H9 (cell line): ENCODE measurements around the gene CSN1S1. TPM values are rescaled to one million over a fixed set of nuclear protein-coding genes. Genes with fewer than 3 reads are reported as not detected.

Experiments
- DNase-seq: peaks from one replicate; pipeline ENCODE4 v3.0.0-alpha.2; 2017
- H2AFZ ChIP-seq: one replicate; pipeline ENCODE4 v1.6.1; 2013; ENCODE audit warnings: mild to moderate bottlenecking, low read length, control low read depth, moderate library complexity
- H2AK5ac ChIP-seq: 2 replicates; pipeline ENCODE4 v1.6.1; 2013; ENCODE audit warnings: low read length, control low read depth, mixed read lengths; ENCODE audit not compliant: insufficient read length
- H2BK120ac ChIP-seq: one replicate; pipeline ENCODE4 v1.6.1; 2013; ENCODE audit warnings: low read depth, mild to moderate bottlenecking, low read length, control low read depth, inconsistent platforms; ENCODE audit not compliant: poor library complexity, severe bottlenecking
- H2BK12ac ChIP-seq: 2 replicates; pipeline ENCODE4 v1.6.1; 2013; ENCODE audit warnings: low read length, control low read depth, mixed read lengths, low read depth; ENCODE audit not compliant: insufficient read length
- H2BK15ac ChIP-seq: 2 replicates; pipeline ENCODE4 v1.6.1; 2013; ENCODE audit warnings: low read depth, low read length, control low read depth
- H2BK20ac ChIP-seq: one replicate; pipeline ENCODE4 v1.6.1; 2013; ENCODE audit warnings: low read depth, mild to moderate bottlenecking, low read length, control low read depth, inconsistent platforms; ENCODE audit not compliant: poor library complexity, severe bottlenecking
- H2BK5ac ChIP-seq: 2 replicates; pipeline ENCODE4 v1.6.1; 2013; ENCODE audit warnings: low read length, control low read depth, mixed read lengths; ENCODE audit not compliant: insufficient read length
- H3K14ac ChIP-seq: 2 replicates; pipeline ENCODE4 v1.6.1; 2013; ENCODE audit warnings: low read length, control low read depth; ENCODE audit not compliant: insufficient read depth
- H3K18ac ChIP-seq: 2 replicates; pipeline ENCODE4 v1.6.1; 2013; ENCODE audit warnings: low read depth, mild to moderate bottlenecking, mixed read lengths, low read length, control low read depth; ENCODE audit not compliant: insufficient read length
- H3K23ac ChIP-seq: 2 replicates; pipeline ENCODE4 v1.6.1; 2013; ENCODE audit warnings: low read length, control low read depth, mixed read lengths, low read depth; ENCODE audit not compliant: insufficient read length
- H3K23me2 ChIP-seq: 2 replicates; pipeline ENCODE4 v1.6.1; 2013; ENCODE audit warnings: low read depth, mild to moderate bottlenecking, mixed read lengths, low read length, control low read depth; ENCODE audit not compliant: insufficient read length, poor library complexity, severe bottlenecking
- H3K27ac ChIP-seq: 2 replicates; pipeline ENCODE4 v1.5.1; 2013; ENCODE audit warnings: low read length, control low read depth, mixed read lengths, low read depth; ENCODE audit not compliant: insufficient read length
- H3K27me3 ChIP-seq: 2 replicates; pipeline ENCODE4 v1.6.1; 2013; ENCODE audit warnings: low read length, control low read depth, inconsistent platforms; ENCODE audit not compliant: insufficient read depth
- H3K4ac ChIP-seq: 2 replicates; pipeline ENCODE4 v1.6.1; 2013; ENCODE audit warnings: low read depth, mild to moderate bottlenecking, control low read depth, inconsistent platforms, low read length, moderate library complexity
- H3K4me1 ChIP-seq: 2 replicates; pipeline ENCODE4 v1.6.1; 2013; ENCODE audit warnings: low read length, control low read depth, inconsistent platforms; ENCODE audit not compliant: insufficient read depth
- H3K4me2 ChIP-seq: 2 replicates; pipeline ENCODE4 v1.6.1; 2013; ENCODE audit warnings: low read length, control low read depth, mixed read lengths; ENCODE audit not compliant: insufficient read length, insufficient read depth
- H3K56ac ChIP-seq: 2 replicates; pipeline ENCODE4 v1.6.1; 2013; ENCODE audit warnings: low read depth, mild to moderate bottlenecking, mixed read lengths, low read length, control low read depth; ENCODE audit not compliant: insufficient read length
- H3K79me1 ChIP-seq: 2 replicates; pipeline ENCODE4 v1.6.1; 2013; ENCODE audit warnings: low read depth, mild to moderate bottlenecking, moderate library complexity, low read length, control low read depth, inconsistent platforms; ENCODE audit not compliant: insufficient read depth, poor library complexity, severe bottlenecking
- H3K79me2 ChIP-seq: 2 replicates; pipeline ENCODE4 v1.6.1; 2013; ENCODE audit warnings: low read length, control low read depth, inconsistent platforms; ENCODE audit not compliant: insufficient read depth
- H3K9ac ChIP-seq: 2 replicates; pipeline ENCODE4 v1.6.1; 2013; ENCODE audit warnings: low read length, control low read depth, mixed read lengths; ENCODE audit not compliant: insufficient read length; ENCODE audit errors: extremely low read depth
- H3K9me3 ChIP-seq: one replicate; pipeline ENCODE4 v1.6.1; 2013; ENCODE audit warnings: low read depth, low read length, inconsistent platforms; ENCODE audit not compliant: control insufficient read depth
- H3T11ph ChIP-seq: one replicate; pipeline ENCODE4 v1.6.1; 2013; ENCODE audit warnings: mild to moderate bottlenecking, low read length, control low read depth, inconsistent platforms
- H4K20me1 ChIP-seq: one replicate; pipeline ENCODE4 v1.6.1; 2013; ENCODE audit not compliant: control insufficient read depth, insufficient read length, insufficient read depth
- H4K5ac ChIP-seq: 2 replicates; pipeline ENCODE4 v1.6.1; 2013; ENCODE audit warnings: low read depth, mild to moderate bottlenecking, mixed read lengths, low read length, control low read depth; ENCODE audit not compliant: insufficient read length
- H4K8ac ChIP-seq: replicated peaks from 2 replicates; pipeline ENCODE4 v1.6.1; 2013; ENCODE audit warnings: low read length, control low read depth, mixed read lengths, low read depth; ENCODE audit not compliant: insufficient read length
- H4K91ac ChIP-seq: 2 replicates; pipeline ENCODE4 v1.6.1; 2013; ENCODE audit warnings: low read depth, mild to moderate bottlenecking, moderate library complexity, mixed read lengths, low read length, control low read depth; ENCODE audit not compliant: insufficient read length
- H3K27ac Mint-ChIP-seq, 3 experiments: 2 replicates in 2 of 3; 3 replicates in 1 of 3; pipeline ENCODE4 v1.8.0; 2020 to 2021; ENCODE audit warnings: mixed read lengths in 3 of 3, mild to moderate bottlenecking in 1 of 3, moderate library complexity in 1 of 3
- H3K27me3 Mint-ChIP-seq: 2 replicates; pipeline ENCODE4 v1.8.0; 2021; ENCODE audit warnings: low read depth, mild to moderate bottlenecking, moderate library complexity, mixed read lengths
- H3K36me3 Mint-ChIP-seq, 3 experiments: 2 replicates in 2 of 3; 3 replicates in 1 of 3; pipeline ENCODE4 v1.8.0; 2020 to 2021; ENCODE audit warnings: low read depth in 3 of 3, mixed read lengths in 3 of 3; ENCODE audit not compliant: insufficient read depth in 1 of 3
- H3K4me1 Mint-ChIP-seq, 2 experiments: 2 replicates each; pipeline ENCODE4 v1.8.0; 2020; ENCODE audit warnings: mixed read lengths in 2 of 2
- H3K4me3 Mint-ChIP-seq, 2 experiments: 2 replicates in 1 of 2; 3 replicates in 1 of 2; pipeline ENCODE4 v1.8.0; 2020 to 2021; ENCODE audit warnings: mild to moderate bottlenecking in 2 of 2, mixed read lengths in 2 of 2, moderate library complexity in 1 of 2
- H3K9me3 Mint-ChIP-seq, 2 experiments: 2 replicates in 1 of 2; 3 replicates in 1 of 2; pipeline ENCODE4 v1.8.0; 2020; ENCODE audit warnings: mild to moderate bottlenecking in 2 of 2, mixed read lengths in 2 of 2, moderate library complexity in 1 of 2
- CTCF ChIP-seq: fragments of 200-600 bp; sonication (generic); conservative IDR thresholded peaks from 3 replicates; pipeline ENCODE4 v1.8.0; 2021; ENCODE audit warnings: antibody characterized with exemption, mild to moderate bottlenecking
- WGBS: extraction: QIAGEN DNeasy Blood & Tissue Kit; methylation state at CpG from one replicate; pipeline ENCODE4 v1.1.7; 2013; ENCODE audit warnings: missing lambda C conversion rate, low lambda C conversion rate, mixed read lengths; ENCODE audit not compliant: insufficient read length; ENCODE audit errors: extremely low coverage; 5-methylcytosine and 5-hydroxymethylcytosine counted together
- total RNA-seq: library from RNA; stranded (reverse); gene quantifications from 2 replicates; pipeline ENCODE4 v1.2.1, GENCODE V29; 2021

The CSN1S1 gene
- total RNA-seq, 1 experiment from 2014 or later: not detected

- no CpG with 5 or more reads among the region's 5 CpGs for WGBS
- no peak overlapping the region for H2AK5ac ChIP-seq
- H2AFZ ChIP-seq: no peak overlapping the region
- no peak overlapping the region for H3K18ac ChIP-seq
- no peak overlapping the region for H3K4me3 Mint-ChIP-seq
- H3K27ac ChIP-seq: no peak overlapping the region
- H3K36me3 Mint-ChIP-seq: no peaks in the 10 kb centered on the region
- H3K23ac ChIP-seq: no peak overlapping the region
- peak overlapping the region in 1 of 3 experiments; percentile 69; a peak in 1 of 7 replicates for H3K27ac Mint-ChIP-seq
- H3K79me2 ChIP-seq: no peaks in the 10 kb centered on the region
- H3K27me3 Mint-ChIP-seq: no peaks in the 10 kb centered on the region
- no peak overlapping the region for H3K14ac ChIP-seq
- no peak overlapping the region for H2BK20ac ChIP-seq
- no peak overlapping the region for H4K91ac ChIP-seq
- no peaks in the 10 kb centered on the region for H3K79me1 ChIP-seq
- H4K8ac ChIP-seq: no peak overlapping the region
- no peak for DNase-seq
- H3K4me2 ChIP-seq: no peak overlapping the region
- H3K9me3 Mint-ChIP-seq: no peaks in the 10 kb centered on the region
- H3K56ac ChIP-seq: no peak overlapping the region
- H4K5ac ChIP-seq: no peak overlapping the region
- no peaks in the 10 kb centered on the region for H3K27me3 ChIP-seq
- no peak for TF ChIP-seq CTCF
- no peak overlapping the region for H3K4ac ChIP-seq
- H3K23me2 ChIP-seq: no peaks in the 10 kb centered on the region
- H2BK15ac ChIP-seq: no peak overlapping the region
- H2BK12ac ChIP-seq: no peak overlapping the region
- H3K4me1 Mint-ChIP-seq: peaks cover 0 to 4% of the 10 kb centered on the region in 2 experiments; a peak in 1 of 4 replicates
- H3K9ac ChIP-seq: no peak overlapping the region
- no peak overlapping the region for H2BK120ac ChIP-seq
- H3K4me1 ChIP-seq: no peaks in the 10 kb centered on the region
- no peak overlapping the region for H3T11ph ChIP-seq
- H2BK5ac ChIP-seq: no peak overlapping the region
- no peaks in the 10 kb centered on the region for H4K20me1 ChIP-seq
- H3K9me3 ChIP-seq: no peaks in the 10 kb centered on the region
Observed at GRCh38 chr4:69994782-69995181, 63.9 kb downstream of the CSN1S1 start.
